Central memory CD8-positive, alpha-beta T cell (primary cell): Measurements from ENCODE around the gene LRRC4B.
"Not testable (repeated sequence)": the region's sequence is repeated elsewhere in the genome, so short reads cannot be mapped to it uniquely, and the experiment has no call there.

Experiments used
- ATAC-seq: fragments of 150-1000 bp; cut with Tn5 transposase; replicated peaks from 2 replicates; pipeline ENCODE4 v1.10.0; 2022; ENCODE audit warnings: mild to moderate bottlenecking, moderate FRiP score, moderate number of reproducible peaks; ENCODE audit not compliant: poor library complexity, severe bottlenecking; ENCODE audit errors: extremely low read depth
- DNase-seq, 2 donors: peaks; one replicate each; pipeline ENCODE4 v3.0.0; 2021; ENCODE audit warnings: low spot score in 2 of 2
- H3K27ac Mint-ChIP-seq: one replicate; pipeline ENCODE4 v1.8.0; 2022; ENCODE audit warnings: low read depth, mild to moderate bottlenecking, moderate library complexity, mixed read lengths
- H3K27me3 Mint-ChIP-seq: one replicate; pipeline ENCODE4 v1.8.0; 2022; ENCODE audit warnings: mixed read lengths
- H3K36me3 Mint-ChIP-seq: one replicate; pipeline ENCODE4 v1.8.0; 2022; ENCODE audit warnings: mild to moderate bottlenecking, moderate library complexity, mixed read lengths; ENCODE audit not compliant: insufficient read depth
- H3K4me1 Mint-ChIP-seq: one replicate; pipeline ENCODE4 v1.8.0; 2022; ENCODE audit warnings: mixed read lengths
- H3K4me3 Mint-ChIP-seq: one replicate; pipeline ENCODE4 v1.8.0; 2022; ENCODE audit warnings: mild to moderate bottlenecking, moderate library complexity, mixed read lengths
- H3K9me3 Mint-ChIP-seq: one replicate; pipeline ENCODE4 v1.8.0; 2022; ENCODE audit warnings: mixed read lengths

LRRC4B gene

DNA sequence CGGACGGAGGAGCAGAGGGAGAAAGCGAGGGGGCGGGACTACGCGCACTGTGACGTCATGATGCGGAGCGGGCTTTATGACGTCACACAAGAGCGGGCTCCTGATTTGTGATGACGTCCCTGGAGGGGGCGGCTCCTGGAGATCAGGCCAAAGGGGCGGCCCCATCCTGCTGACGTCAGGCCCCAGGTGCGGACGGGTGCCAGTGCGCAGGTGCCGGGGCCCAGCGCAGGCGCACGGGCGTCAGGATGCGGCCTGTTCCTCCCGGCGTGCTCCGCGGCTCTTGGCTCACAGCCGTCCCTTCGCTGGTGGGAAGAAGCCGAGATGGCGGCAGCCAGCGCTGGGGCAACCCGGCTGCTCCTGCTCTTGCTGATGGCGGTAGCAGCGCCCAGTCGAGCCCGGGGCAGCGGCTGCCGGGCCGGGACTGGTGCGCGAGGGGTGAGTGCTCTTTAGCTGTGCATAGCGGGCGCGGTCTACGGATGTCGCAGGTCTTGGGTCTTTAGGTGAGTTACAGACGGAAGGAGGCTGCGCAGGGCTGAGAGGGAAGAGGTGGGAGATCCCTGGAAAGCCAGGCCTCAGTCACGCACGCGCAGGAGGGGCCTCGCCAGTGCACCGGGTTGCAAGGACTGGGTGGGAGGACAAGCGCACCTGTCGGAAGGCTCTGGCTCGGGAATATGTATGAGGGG is 91.9 kb downstream of the LRRC4B start, which contains the start of the genes EMC10 and GARIN5A:
Gene EMC10, plus strand, starts transcription at position 284 of the 683 bp plus-strand sequence. Its CDS starts 38 bp downstream, at position 322.
Gene GARIN5A, minus strand, starts transcription at position 625 of the 683 bp plus-strand sequence. Its CDS starts 460 bp downstream, at position 165.
- H3K27ac Mint-ChIP-seq = peak within 1 kb of the TSS; percentile 96
- peak within 1 kb of the TSS; percentile 96 for H3K4me3 Mint-ChIP-seq
- H3K36me3 Mint-ChIP-seq = peaks cover 31% of the 10 kb centered on the region
- H3K27me3 Mint-ChIP-seq = no peaks in the 10 kb centered on the region
- DNase-seq (peak; percentile 85 to 96), ATAC-seq (peak; percentile 94)
- H3K9me3 Mint-ChIP-seq = no peaks in the 10 kb centered on the region
- peaks cover 38% of the 10 kb centered on the region for H3K4me1 Mint-ChIP-seq

DNA sequence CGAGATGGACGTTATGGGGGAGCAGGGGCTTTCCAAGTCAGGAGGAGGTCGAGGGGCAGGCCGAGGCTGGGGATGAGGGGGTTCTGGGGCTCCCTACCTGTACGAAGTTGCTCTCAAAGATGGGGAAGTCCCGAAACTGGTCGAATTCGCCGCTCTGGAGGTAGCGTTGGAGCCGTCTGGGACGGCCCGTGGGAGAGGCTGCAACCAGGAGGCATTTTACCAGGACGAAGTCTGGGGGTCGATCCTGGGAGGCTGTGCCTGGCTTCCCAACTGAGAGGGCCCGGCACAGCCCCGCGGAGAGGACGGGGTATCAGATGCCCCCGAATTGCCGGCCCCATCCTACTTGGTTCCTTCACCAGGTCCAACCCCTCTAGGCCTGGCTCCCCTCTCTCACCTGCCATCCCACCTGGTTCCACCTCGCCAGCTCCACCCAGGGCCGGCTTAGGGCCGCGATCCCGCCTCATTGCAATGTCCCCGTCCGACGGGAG is 92.5 kb downstream of the LRRC4B start:
- Mint-ChIP-seq H3K9me3 (no peaks in the 10 kb centered on the region), H3K27me3 (no peaks in the 10 kb centered on the region), H3K4me1 (peaks cover 34% of the 10 kb centered on the region), H3K4me3 (peak overlapping the region; percentile 96), H3K36me3 (peaks cover 26% of the 10 kb centered on the region), H3K27ac (peak overlapping the region; percentile 96)
- DNase-seq = no peak
- no peak for ATAC-seq

DNA sequence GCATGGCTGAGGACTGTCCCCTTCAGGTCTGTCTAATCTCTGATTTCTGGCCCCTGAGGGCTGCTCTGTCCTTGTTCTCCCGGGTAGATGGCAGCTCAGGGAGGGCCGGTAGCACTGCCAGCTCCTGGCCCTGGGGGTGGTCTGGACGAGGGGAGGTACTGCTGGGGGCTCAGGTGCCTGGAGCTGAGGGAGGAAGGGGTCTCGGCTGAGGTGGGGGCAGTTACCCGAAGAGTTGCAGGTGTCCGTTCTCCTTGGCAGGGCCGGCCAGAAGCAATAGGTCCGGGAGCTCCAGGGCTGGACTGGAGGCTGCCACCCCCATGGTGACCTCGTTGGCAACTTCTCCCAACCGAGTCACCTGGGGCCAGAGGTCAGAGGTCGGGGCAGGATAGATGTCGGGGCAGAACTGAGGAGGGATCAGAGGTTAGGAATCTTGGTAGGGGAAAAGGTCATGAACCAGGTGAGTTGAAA is 93.1 kb downstream of the LRRC4B start:
- H3K4me3 Mint-ChIP-seq = peak overlapping the region; percentile 96
- H3K36me3 Mint-ChIP-seq = peaks cover 24% of the 10 kb centered on the region
- ATAC-seq (no peak), DNase-seq (no peak)
- no peaks in the 10 kb centered on the region for H3K9me3 Mint-ChIP-seq
- peaks cover 34% of the 10 kb centered on the region for H3K4me1 Mint-ChIP-seq
- H3K27me3 Mint-ChIP-seq = no peaks in the 10 kb centered on the region
- H3K27ac Mint-ChIP-seq = peak overlapping the region; percentile 96

DNA sequence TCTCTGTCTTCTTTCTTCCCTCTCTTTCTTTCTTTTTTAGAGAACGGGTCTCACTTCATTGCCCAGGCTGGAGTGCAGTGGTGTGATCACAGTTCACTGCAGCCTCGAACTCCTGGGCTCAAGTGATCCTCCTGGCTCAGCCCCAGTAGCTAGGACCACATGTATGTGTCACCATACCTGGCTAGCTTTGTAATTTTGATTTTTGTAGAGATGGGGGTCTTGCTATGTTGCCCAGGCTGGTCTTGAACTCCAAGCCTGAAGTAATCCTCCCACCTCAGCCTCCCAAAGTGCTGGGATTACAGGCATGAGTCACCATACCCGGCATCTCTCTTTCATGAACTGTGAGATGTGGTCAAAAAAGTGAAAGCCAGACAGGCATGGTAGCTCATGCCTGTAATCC is 94.9 kb downstream of the LRRC4B start:
- Mint-ChIP-seq H3K27me3 (peaks cover 13% of the 10 kb centered on the region), H3K36me3 (peaks cover 22% of the 10 kb centered on the region), H3K4me1 (peaks cover 28% of the 10 kb centered on the region), H3K27ac (peak overlapping the region; percentile 4)
- not testable (repeated sequence) for DNase-seq, ATAC-seq, H3K4me3 Mint-ChIP-seq, H3K9me3 Mint-ChIP-seq

DNA sequence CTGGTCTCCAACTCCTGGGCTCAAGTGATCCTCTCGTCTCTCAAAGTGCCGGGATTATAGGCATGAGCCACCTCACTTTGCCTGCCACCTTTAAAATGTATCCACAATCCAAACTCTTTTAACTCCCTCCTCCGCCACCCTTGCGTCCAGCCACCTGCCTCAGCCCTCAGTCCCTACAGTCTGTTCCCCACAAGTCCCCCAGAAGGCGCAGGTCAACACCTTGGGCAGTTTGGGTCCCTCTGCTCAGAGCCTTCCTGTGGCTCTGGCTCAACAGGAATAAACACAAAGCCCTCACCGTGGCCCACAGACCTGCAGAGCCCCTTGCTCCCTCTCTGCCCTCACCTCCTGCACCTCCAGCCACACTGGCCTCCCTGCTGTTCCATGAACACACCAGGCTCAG is 99.4 kb downstream of the LRRC4B start:
- Mint-ChIP-seq H3K36me3 (peaks cover 2% of the 10 kb centered on the region), H3K27ac (no peak overlapping the region), H3K4me3 (no peak overlapping the region), H3K27me3 (peaks cover 22% of the 10 kb centered on the region), H3K9me3 (no peaks in the 10 kb centered on the region), H3K4me1 (no peaks in the 10 kb centered on the region)
- no peak for DNase-seq
- ATAC-seq = no peak

DNA sequence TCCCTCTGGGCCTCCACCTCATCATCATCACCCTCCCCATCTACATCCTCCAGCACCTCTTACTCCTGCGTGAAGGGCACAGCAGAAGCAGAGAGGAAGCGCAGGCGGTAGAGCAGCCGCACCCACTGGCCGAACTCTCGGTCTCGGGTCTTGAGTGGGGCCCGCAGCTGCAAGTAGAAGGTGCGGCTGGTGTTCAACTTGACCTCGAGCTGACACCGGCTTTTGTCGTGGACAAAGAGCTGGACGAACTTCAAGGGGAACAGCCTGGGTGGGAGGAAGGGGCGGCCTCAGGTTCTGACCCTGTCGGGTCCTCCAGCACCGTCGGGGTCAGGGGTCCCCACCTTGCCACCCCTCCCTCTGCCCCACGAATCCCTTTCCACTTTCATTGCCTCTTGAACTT is 100.7 kb downstream of the LRRC4B start:
- H3K4me3 Mint-ChIP-seq = no peak overlapping the region

More for the DNA sequence above, 100.7 kb downstream of the LRRC4B start:
- ATAC-seq (no peak), DNase-seq (no peak)
- Mint-ChIP-seq H3K27me3 (peaks cover 22% of the 10 kb centered on the region), H3K9me3 (no peaks in the 10 kb centered on the region), H3K27ac (no peak overlapping the region), H3K36me3 (peaks cover 1% of the 10 kb centered on the region), H3K4me1 (no peaks in the 10 kb centered on the region)
